Tibial nerve (tissue), 3 donors: Measurements from ENCODE around the gene ERBB2.

Source experiments
- POLR2A ChIP-seq, 2 donors: fragments of 450-650 bp; IDR thresholded peaks; one replicate each; pipeline ENCODE4 v1.6.1; 2017; ENCODE audit warnings: antibody characterized with exemption in 2 of 2, mild to moderate bottlenecking in 2 of 2, moderate library complexity in 2 of 2
- TF ChIP-seq, protein P1 (sequence below), 5 experiments: fragments of 200-600 bp in 3 of 5; fragments of 450-650 bp in 2 of 5; sonication (generic) in 3 of 5; IDR thresholded peaks; one replicate each; pipeline ENCODE4 v1.5.1; 2016 to 2019; ENCODE audit warnings: antibody characterized with exemption in 5 of 5, mild to moderate bottlenecking in 3 of 5, moderate library complexity in 2 of 5

GRCh38 chr17:39756380-39757079 lies 56.7 kb downstream of the ERBB2 start:
- TF ChIP-seq, protein P1, sequence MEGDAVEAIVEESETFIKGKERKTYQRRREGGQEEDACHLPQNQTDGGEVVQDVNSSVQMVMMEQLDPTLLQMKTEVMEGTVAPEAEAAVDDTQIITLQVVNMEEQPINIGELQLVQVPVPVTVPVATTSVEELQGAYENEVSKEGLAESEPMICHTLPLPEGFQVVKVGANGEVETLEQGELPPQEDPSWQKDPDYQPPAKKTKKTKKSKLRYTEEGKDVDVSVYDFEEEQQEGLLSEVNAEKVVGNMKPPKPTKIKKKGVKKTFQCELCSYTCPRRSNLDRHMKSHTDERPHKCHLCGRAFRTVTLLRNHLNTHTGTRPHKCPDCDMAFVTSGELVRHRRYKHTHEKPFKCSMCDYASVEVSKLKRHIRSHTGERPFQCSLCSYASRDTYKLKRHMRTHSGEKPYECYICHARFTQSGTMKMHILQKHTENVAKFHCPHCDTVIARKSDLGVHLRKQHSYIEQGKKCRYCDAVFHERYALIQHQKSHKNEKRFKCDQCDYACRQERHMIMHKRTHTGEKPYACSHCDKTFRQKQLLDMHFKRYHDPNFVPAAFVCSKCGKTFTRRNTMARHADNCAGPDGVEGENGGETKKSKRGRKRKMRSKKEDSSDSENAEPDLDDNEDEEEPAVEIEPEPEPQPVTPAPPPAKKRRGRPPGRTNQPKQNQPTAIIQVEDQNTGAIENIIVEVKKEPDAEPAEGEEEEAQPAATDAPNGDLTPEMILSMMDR (IDR thresholded peaks at IDR 0.05): no peak
- no peak for TF ChIP-seq POLR2A (IDR thresholded peaks at IDR 0.05)
